Endothelial cell of umbilical vein (primary cell): Measurements from ENCODE around the gene CRHR2. TPM values are rescaled to one million over a fixed set of nuclear protein-coding genes. Genes with fewer than 3 reads are reported as not detected.

Experiments
- BruUV-seq: library from RNA; stranded (reverse); fragments of 400-500 nt; replicated peaks from 2 replicates; lab custom pipeline; 2021; lab: Mats Ljungman, UMichigan
- CTCF ChIA-PET: fragments of 300-600, 350-600 bp; sonication (Branson Sonifier 250); formaldehyde crosslinking; loops from one replicate; lab custom pipeline; 2021; ENCODE audit warnings: antibody characterized with exemption, inconsistent platforms; lab: Charles Lee
- POLR2A ChIA-PET: fragments of 300-600, 350-600 bp; sonication (Branson Sonifier 250); formaldehyde crosslinking; loops from one replicate; lab custom pipeline; 2021; ENCODE audit warnings: antibody characterized with exemption, inconsistent platforms; lab: Charles Lee
- DNase-seq: peaks from one replicate; pipeline ENCODE4 v3.0.0-alpha.2; 2011; ENCODE audit warnings: low read depth, low spot score
- FAIRE-seq: peaks from 2 replicates; lab custom pipeline; 2011; peaks lifted over from hg19 to GRCh38; lab: Jason Lieb, UNC
- H2AFZ ChIP-seq: 2 replicates; pipeline ENCODE4 v1.6.0; 2012; ENCODE audit warnings: low read depth, low read length, control low read depth, inconsistent platforms
- H3K27ac ChIP-seq: 2 replicates; pipeline ENCODE4 v1.5.1; 2011; ENCODE audit warnings: low read depth, mild to moderate bottlenecking, control low read depth, low read length, moderate library complexity; ENCODE audit not compliant: insufficient read depth
- H3K27me3 ChIP-seq, 2 experiments: 2 replicates each; pipeline versions ENCODE4 v1.6.0 to v1.6.1; 2011; ENCODE audit warnings: low read length in 2 of 2, mixed read lengths in 1 of 2; ENCODE audit not compliant: control insufficient read depth in 2 of 2, insufficient read depth in 2 of 2
- H3K36me3 ChIP-seq, 2 experiments: 2 replicates in 1 of 2; 3 replicates in 1 of 2; pipeline ENCODE4 v1.5.1; 2011; ENCODE audit warnings: low read length in 2 of 2, mild to moderate bottlenecking in 1 of 2, moderate library complexity in 1 of 2; ENCODE audit not compliant: control insufficient read depth in 2 of 2, insufficient read depth in 2 of 2; ENCODE audit errors: extremely low read depth in 1 of 2
- H3K4me1 ChIP-seq: 3 replicates; pipeline ENCODE4 v1.5.1; 2011; ENCODE audit warnings: mild to moderate bottlenecking, low read length; ENCODE audit not compliant: control insufficient read depth, insufficient read depth; ENCODE audit errors: extremely low read depth
- H3K4me2 ChIP-seq: 2 replicates; pipeline ENCODE4 v1.6.1; 2011; ENCODE audit warnings: low read length, control low read depth, mixed read lengths; ENCODE audit not compliant: insufficient read depth
- H3K4me3 ChIP-seq, 3 experiments: fragments of 200-600 bp in 1 of 3; sonication (generic), shearing (Covaris generic) in 1 of 3; replicated peaks in 1 of 3; 2 replicates each; pipeline ENCODE4 v1.5.1; 2011 to 2016; ENCODE audit warnings: control low read depth in 3 of 3, low read length in 3 of 3, mild to moderate bottlenecking in 2 of 3, inconsistent platforms in 1 of 3, low read depth in 1 of 3, moderate library complexity in 1 of 3; ENCODE audit not compliant: insufficient read depth in 1 of 3
- H3K79me2 ChIP-seq: 2 replicates; pipeline ENCODE4 v1.6.0; 2012; ENCODE audit warnings: low read length, inconsistent platforms; ENCODE audit not compliant: control insufficient read depth, insufficient read depth
- H3K9ac ChIP-seq: replicated peaks from 2 replicates; pipeline ENCODE3; 2011; ENCODE audit warnings: low read length, control low read depth; ENCODE audit not compliant: insufficient read depth; ENCODE audit errors: extremely low read depth
- H3K9me1 ChIP-seq: replicated peaks from 3 replicates; pipeline ENCODE4 v1.6.0; 2011; ENCODE audit warnings: mild to moderate bottlenecking, low read length; ENCODE audit not compliant: control insufficient read depth, insufficient read depth; ENCODE audit errors: extremely low read depth
- H3K9me3 ChIP-seq: replicated peaks from 2 replicates; pipeline ENCODE4 v1.5.1; 2012; ENCODE audit warnings: low read length, inconsistent platforms; ENCODE audit not compliant: control insufficient read depth, insufficient read depth
- H4K20me1 ChIP-seq: replicated peaks from 2 replicates; pipeline ENCODE3; 2011; ENCODE audit warnings: mild to moderate bottlenecking, low read length; ENCODE audit not compliant: control insufficient read depth, insufficient read depth; ENCODE audit errors: extremely low read depth
- CTCF ChIP-seq, 2 donors: IDR thresholded peaks; 1 replicate in 1 of 2; 2 replicates in 1 of 2; pipeline ENCODE4 v1.5.1; 2011; ENCODE audit warnings: low read length in 2 of 2, mild to moderate bottlenecking in 2 of 2, moderate library complexity in 2 of 2, control low read depth in 1 of 2, inconsistent platforms in 1 of 2, low read depth in 1 of 2; ENCODE audit not compliant: insufficient read depth in 1 of 2; ENCODE audit errors: extremely low read depth in 1 of 2
- EZH2 ChIP-seq: IDR thresholded peaks from 2 replicates; pipeline ENCODE4 v1.6.1; 2012; ENCODE audit warnings: borderline replicate concordance, low read depth, mild to moderate bottlenecking, moderate library complexity, low read length, inconsistent platforms; ENCODE audit not compliant: severe bottlenecking
- FOS ChIP-seq: IDR thresholded peaks from 2 replicates; pipeline ENCODE4 v1.6.1; 2011; ENCODE audit warnings: mild to moderate bottlenecking, low read length, moderate library complexity, borderline replicate concordance; ENCODE audit not compliant: insufficient read depth
- GATA2 ChIP-seq: IDR thresholded peaks from 2 replicates; pipeline ENCODE4 v1.7.0; 2011; ENCODE audit warnings: low read depth, mild to moderate bottlenecking, moderate library complexity, mixed read lengths, low read length; ENCODE audit not compliant: insufficient read length, insufficient read depth
- JUN ChIP-seq: IDR thresholded peaks from 2 replicates; pipeline ENCODE4 v1.6.1; 2011; ENCODE audit warnings: borderline replicate concordance, low read depth; ENCODE audit not compliant: insufficient read length, insufficient read depth
- MYC ChIP-seq: IDR thresholded peaks from one replicate; pipeline ENCODE4 v1.6.1; 2011; ENCODE audit warnings: mild to moderate bottlenecking, low read depth, low read length
- POLR2A ChIP-seq: IDR thresholded peaks from 2 replicates; pipeline ENCODE4 v1.6.1; 2012; ENCODE audit warnings: low read depth, mild to moderate bottlenecking, control low read depth, low read length
- POLR2AphosphoS5 ChIP-seq: IDR thresholded peaks from 2 replicates; pipeline ENCODE4 v1.6.1; 2012; ENCODE audit warnings: low read depth, mild to moderate bottlenecking, control low read depth, low read length, moderate library complexity; ENCODE audit not compliant: insufficient read depth
- dilution Hi-C: fragments of 300-500 bp; cut with MboI; formaldehyde crosslinking; loops from one replicate; pipeline ENCODE4 v1.15.0; 2019; ENCODE audit warnings: low sequenced_read_pairs; ENCODE audit not compliant: extremely low pct_ligation_motif_present
- intact Hi-C: fragments of 100-400 bp; cut with micrococcal nuclease; formaldehyde crosslinking; loops from one replicate; pipeline ENCODE4 v1.10.0; 2022
- polyA plus RNA-seq, 4 experiments: library from polyadenylated mRNA; depleted of rRNA in 3 of 4; stranded (reverse) in 3 of 4; unstranded in 1 of 4; fragments of >200 nt; gene quantifications; 2 replicates each; pipeline versions ENCODE4 v1.2.1 to v1.2.3, GENCODE V29; 2011 to 2012; ENCODE audit warnings: missing spikeins in 1 of 4
- total RNA-seq: library from RNA; stranded (reverse); gene quantifications from 2 replicates; pipeline ENCODE4 v1.2.3, GENCODE V29; 2021
- TF ChIP-seq, protein P1 (sequence below): IDR thresholded peaks from 2 replicates; pipeline ENCODE4 v1.6.1; 2011; ENCODE audit not compliant: insufficient read depth, insufficient read length

CRHR2 gene
- total and polyA plus RNA-seq, 2 donors (not counting 3 experiments of a cell fraction or from before 2014, with no cell fraction given) = not detected

DNA sequence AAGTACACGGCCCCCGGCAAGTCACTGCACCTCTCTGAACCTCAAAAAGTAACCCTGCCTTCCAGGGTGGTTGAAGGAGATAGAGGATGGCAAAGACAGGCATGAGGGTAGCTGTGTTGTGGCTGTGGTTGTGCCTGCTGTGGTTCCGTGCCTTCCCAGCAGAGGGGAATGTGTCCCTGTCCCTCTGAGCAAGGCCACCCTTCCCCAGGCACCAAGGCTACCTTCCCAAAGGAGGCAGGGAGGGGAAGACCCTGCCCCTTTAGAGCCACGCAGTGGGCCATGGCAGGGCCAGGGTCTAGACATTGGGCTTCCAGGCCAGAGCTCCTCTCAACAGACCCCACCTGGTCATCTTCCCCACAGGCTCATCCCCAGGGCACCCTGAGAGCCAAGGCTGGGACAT lies 18.8 kb downstream of the CRHR2 start:
- H4K20me1 ChIP-seq = no peaks in the 10 kb centered on the region
- no peak overlapping the region for H3K4me2 ChIP-seq
- H3K9ac ChIP-seq = no peak overlapping the region
- H3K9me1 ChIP-seq = no peaks in the 10 kb centered on the region
- intact Hi-C loops = no loop called here
- H3K36me3 ChIP-seq = no peaks in the 10 kb centered on the region
- H3K27me3 ChIP-seq = no peaks in the 10 kb centered on the region
- ChIA-PET CTCF (interaction anchor here (1.4 kb wide), 1 partner anchor 11 kb away, joined by 3 read pairs; no protein-coding TSS in a partner anchor), POLR2A (no interaction called here)
- no peak for FAIRE-seq
- H3K79me2 ChIP-seq = no peaks in the 10 kb centered on the region
- dilution Hi-C loops = no loop called here
- no peak for DNase-seq
- H3K4me1 ChIP-seq = no peaks in the 10 kb centered on the region
- H2AFZ ChIP-seq = no peak overlapping the region
- BruUV-seq = no TSS peak
- H3K27ac ChIP-seq = no peak overlapping the region
- H3K4me3 ChIP-seq = no peak overlapping the region
- TF ChIP-seq POLR2AphosphoS5 (no peak), JUN (no peak), MYC (no peak), CTCF (IDR thresholded peaks at IDR 0.05; ENCODE audit: extremely low read depth in 1 of 2, insufficient read depth in 1 of 2, low read depth in 1 of 2, low read length in 2 of 2) (no peak), FOS (no peak), EZH2 (no peak), POLR2A (no peak), GATA2 (no peak)
- TF ChIP-seq, protein P1, sequence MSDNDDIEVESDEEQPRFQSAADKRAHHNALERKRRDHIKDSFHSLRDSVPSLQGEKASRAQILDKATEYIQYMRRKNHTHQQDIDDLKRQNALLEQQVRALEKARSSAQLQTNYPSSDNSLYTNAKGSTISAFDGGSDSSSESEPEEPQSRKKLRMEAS = no peak
- no peaks in the 10 kb centered on the region for H3K9me3 ChIP-seq
